Panc1 (cell line): ENCODE data around the gene TAS2R60. TPM values are rescaled to one million over a fixed set of nuclear protein-coding genes. Genes with fewer than 3 reads are reported as not detected.
"Not testable (repeated sequence)": the region's sequence is repeated elsewhere in the genome, so short reads cannot be mapped to it uniquely, and the experiment has no call there.

Source experiments
- ATAC-seq: fragments of 200-7000 bp; cut with Tn5 transposase; 2 replicates; pipeline ENCODE4 v1.9.1; 2020; ENCODE audit warnings: mild to moderate bottlenecking, moderate library complexity
- BruUV-seq: library from RNA; stranded (reverse); fragments of 400-500 nt; replicated peaks from 2 replicates; lab custom pipeline; 2021; lab: Mats Ljungman, UMichigan
- CTCF ChIA-PET: fragments of 300-600 bp; sonication (Branson Sonifier 250); formaldehyde crosslinking; loops from one replicate; lab custom pipeline; 2022; ENCODE audit warnings: antibody characterized with exemption; lab: Charles Lee
- POLR2A ChIA-PET: fragments of 300-600 bp; sonication (Branson Sonifier 250); formaldehyde crosslinking; loops from one replicate; lab custom pipeline; 2022; ENCODE audit warnings: antibody characterized with exemption; lab: Charles Lee
- DNase-seq: peaks from one replicate; pipeline ENCODE4 v3.0.0-alpha.2; 2010; ENCODE audit warnings: low read depth, low spot score
- H3K27ac ChIP-seq: 2 replicates; pipeline ENCODE4 v1.5.1; 2011; ENCODE audit warnings: mild to moderate bottlenecking, low read length, inconsistent platforms
- H3K27me3 ChIP-seq: fragments of 200-500 bp; sonication (Bioruptor generic); 2 replicates; pipeline ENCODE4 v1.6.0; 2014; ENCODE audit warnings: low read length, inconsistent platforms; ENCODE audit not compliant: control insufficient read depth, insufficient read depth
- H3K36me3 ChIP-seq: fragments of 200-500 bp; sonication (Bioruptor generic); 2 replicates; pipeline ENCODE4 v1.5.1; 2014; ENCODE audit warnings: inconsistent platforms, mild to moderate bottlenecking, low read length, moderate library complexity; ENCODE audit not compliant: control insufficient read depth, insufficient read depth
- H3K4me1 ChIP-seq: 2 replicates; pipeline ENCODE4 v1.5.1; 2011; ENCODE audit warnings: inconsistent platforms, mild to moderate bottlenecking, low read length, moderate library complexity; ENCODE audit not compliant: control insufficient read depth, insufficient read depth
- H3K4me3 ChIP-seq, 2 experiments: 2 replicates each; pipeline ENCODE4 v1.5.1; 2011 to 2012; ENCODE audit warnings: low read depth in 2 of 2, low read length in 2 of 2, mild to moderate bottlenecking in 2 of 2, inconsistent platforms in 1 of 2, moderate library complexity in 1 of 2
- H3K9me3 ChIP-seq: fragments of 200-500 bp; sonication (Bioruptor generic); 2 replicates; pipeline ENCODE4 v1.5.1; 2014; ENCODE audit warnings: low read depth, mild to moderate bottlenecking, inconsistent platforms, low read length, moderate library complexity; ENCODE audit not compliant: control insufficient read depth, insufficient read depth
- CTCF ChIP-seq: fragments of 450-650 bp; IDR thresholded peaks from 2 replicates; pipeline ENCODE4 v1.5.1; 2017; ENCODE audit warnings: mild to moderate bottlenecking
- POLR2AphosphoS5 ChIP-seq: IDR thresholded peaks from 2 replicates; pipeline ENCODE4 v1.6.1; 2012; ENCODE audit warnings: mild to moderate bottlenecking, low read depth, low read length, moderate library complexity
- REST ChIP-seq, 2 experiments: IDR thresholded peaks; 2 replicates each; pipeline ENCODE4 v1.6.1; 2011 to 2012; ENCODE audit warnings: low read depth in 2 of 2, control low read depth in 1 of 2, low read length in 1 of 2, mild to moderate bottlenecking in 1 of 2, moderate library complexity in 1 of 2; ENCODE audit not compliant: insufficient read depth in 1 of 2
- SIN3A ChIP-seq: IDR thresholded peaks from 2 replicates; pipeline ENCODE4 v1.6.1; 2012; ENCODE audit warnings: low read depth, mild to moderate bottlenecking, low read length, moderate library complexity, borderline replicate concordance; ENCODE audit not compliant: insufficient read depth
- TCF7L2 ChIP-seq: IDR thresholded peaks from 2 replicates; pipeline ENCODE4 v1.6.1; 2011; ENCODE audit warnings: mild to moderate bottlenecking, low read depth, low read length, inconsistent platforms
- in situ Hi-C: cut with HindIII; loops from 2 replicates; pipeline ENCODE4 v1.10.0; 2016; ENCODE audit warnings: low sequenced_read_pairs, low pct_unique_long_range_greater_than_20kb
- intact Hi-C: fragments of 100-400 bp; cut with micrococcal nuclease; formaldehyde crosslinking; loops from one replicate; pipeline ENCODE4 v1.10.0; 2022; ENCODE audit not compliant: unreplicated experiment
- total RNA-seq: library from RNA; stranded (reverse); gene quantifications from one replicate; pipeline ENCODE4 v1.2.1, GENCODE V29; 2021; ENCODE audit not compliant: unreplicated experiment

Gene TAS2R60
- total RNA-seq, 1 experiment from 2014 or later = not detected

DNA sequence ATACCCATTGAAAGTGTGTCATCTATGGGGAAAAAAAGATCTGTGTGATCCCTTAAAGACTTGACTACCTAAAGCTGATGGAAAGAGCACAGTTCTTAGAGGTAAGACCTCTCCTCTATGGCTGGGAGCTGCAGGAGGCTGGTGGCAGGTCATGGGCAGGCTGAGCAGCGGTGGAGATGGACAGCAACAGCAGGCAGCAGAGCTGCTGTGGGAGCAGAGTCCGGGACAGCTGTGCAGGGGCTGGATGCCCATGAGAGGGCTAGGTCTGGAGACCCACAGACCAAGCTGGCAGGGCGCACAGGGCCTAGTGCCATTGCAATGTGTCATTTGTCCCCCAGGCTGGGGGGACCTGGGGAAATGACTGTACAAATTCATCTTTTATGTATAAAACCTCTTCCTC lies 21.2 kb upstream of the TAS2R60 start:
- ChIA-PET CTCF (no interaction called here), POLR2A (no interaction called here)
- H3K4me1 ChIP-seq = no peaks in the 10 kb centered on the region
- no peaks in the 10 kb centered on the region for H3K27me3 ChIP-seq
- DNase-seq = no peak
- no TSS peak for BruUV-seq
- intact Hi-C loops = no loop called here
- in situ Hi-C loops = no loop called here
- H3K36me3 ChIP-seq = no peaks in the 10 kb centered on the region
- TF ChIP-seq REST (IDR thresholded peaks at IDR 0.05; ENCODE audit: insufficient read depth in 1 of 2, low read depth in 2 of 2, low read length in 1 of 2) = no peak
- no peak for TF ChIP-seq CTCF
- no peak for TF ChIP-seq TCF7L2
- TF ChIP-seq SIN3A = no peak
- no peak for TF ChIP-seq POLR2AphosphoS5
- H3K27ac ChIP-seq = no peak overlapping the region
- peak; percentile 56; the same call in 1 of the 2 replicates for ATAC-seq
- no peaks in the 10 kb centered on the region for H3K9me3 ChIP-seq
- no peak overlapping the region for H3K4me3 ChIP-seq

DNA sequence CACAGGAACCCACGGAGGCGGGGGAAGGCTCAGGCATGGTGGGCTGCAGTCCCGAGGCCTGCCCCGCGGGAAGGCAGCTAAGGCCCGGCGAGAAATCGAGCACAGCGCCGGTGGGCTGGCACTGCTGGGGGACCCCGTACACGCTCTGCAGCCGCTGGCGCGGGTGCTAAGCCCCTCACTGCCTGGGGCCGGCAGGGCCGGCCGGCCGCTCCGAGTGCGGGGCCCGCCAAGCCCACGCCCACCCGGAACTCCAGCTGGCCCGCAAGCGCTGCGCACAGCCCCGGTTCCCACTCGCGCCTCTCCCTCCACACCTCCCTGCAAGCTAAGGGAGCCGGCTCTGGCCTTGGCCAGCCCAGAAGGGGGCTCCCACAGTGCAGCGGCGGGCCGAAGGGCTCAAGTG lies 18.8 kb upstream of the TAS2R60 start:
- POLR2A ChIA-PET, CTCF ChIA-PET, H3K4me1 ChIP-seq, ATAC-seq, H3K9me3 ChIP-seq, DNase-seq, in situ Hi-C loops, H3K36me3 ChIP-seq, H3K4me3 ChIP-seq, H3K27ac ChIP-seq, BruUV-seq, H3K27me3 ChIP-seq, intact Hi-C loops: not testable (repeated sequence)

DNA sequence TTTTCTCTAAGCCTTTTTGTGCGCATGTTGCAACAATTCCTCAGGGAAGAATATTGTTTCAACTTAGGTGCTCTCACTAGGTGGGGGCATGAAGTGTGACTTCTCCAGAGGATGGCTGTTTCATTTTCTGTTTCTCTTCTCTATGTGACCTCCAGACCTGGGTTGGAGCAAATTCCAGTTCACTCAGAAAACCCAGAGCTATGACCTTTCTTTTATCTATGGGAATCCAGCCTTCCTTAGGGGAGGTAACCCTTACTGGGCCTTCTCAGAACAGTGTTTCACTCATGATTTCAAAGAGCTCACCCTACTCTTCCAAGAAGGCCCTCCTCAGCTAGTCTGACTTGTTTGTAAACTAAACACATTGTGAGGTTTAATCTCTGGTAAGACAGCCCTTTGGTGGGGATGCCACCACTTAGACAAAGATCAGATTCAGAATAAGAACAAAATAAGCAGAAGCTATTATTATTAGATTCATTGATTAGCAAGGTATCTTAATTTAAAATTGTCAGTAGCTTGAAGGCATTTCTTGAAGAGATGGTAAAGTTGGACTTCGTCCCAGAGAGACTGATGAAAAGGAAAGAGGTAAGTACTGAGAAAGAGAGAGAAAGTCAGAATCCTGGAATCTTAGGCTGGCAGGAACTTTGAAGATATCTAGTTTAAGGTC lies 16.6 kb upstream of the TAS2R60 start:
- in situ Hi-C loops (no loop called here), intact Hi-C loops (no loop called here)
- H3K36me3 ChIP-seq = no peaks in the 10 kb centered on the region
- no peak overlapping the region for H3K4me3 ChIP-seq
- H3K4me1 ChIP-seq = no peaks in the 10 kb centered on the region
- no peak overlapping the region for H3K27ac ChIP-seq
- no TSS peak for BruUV-seq
- DNase-seq (no peak), ATAC-seq (no peak)
- H3K27me3 ChIP-seq = no peaks in the 10 kb centered on the region
- ChIA-PET CTCF (no interaction called here), POLR2A (no interaction called here)
- no peaks in the 10 kb centered on the region for H3K9me3 ChIP-seq
- no peak for TF ChIP-seq SIN3A
- TF ChIP-seq REST (IDR thresholded peaks at IDR 0.05; ENCODE audit: insufficient read depth in 1 of 2, low read depth in 2 of 2, low read length in 1 of 2) = no peak
- no peak for TF ChIP-seq CTCF
- no peak for TF ChIP-seq TCF7L2
- no peak for TF ChIP-seq POLR2AphosphoS5
